ENCODE measurements around the gene PGAM5. TPM values are rescaled to one million over a fixed set of nuclear protein-coding genes. Genes with fewer than 3 reads are reported as not detected.

The PGAM5 gene
- total RNA-seq, 4 donors from 2014 or later: 23.8 to 29.6 (median 26.1) TPM

DNA sequence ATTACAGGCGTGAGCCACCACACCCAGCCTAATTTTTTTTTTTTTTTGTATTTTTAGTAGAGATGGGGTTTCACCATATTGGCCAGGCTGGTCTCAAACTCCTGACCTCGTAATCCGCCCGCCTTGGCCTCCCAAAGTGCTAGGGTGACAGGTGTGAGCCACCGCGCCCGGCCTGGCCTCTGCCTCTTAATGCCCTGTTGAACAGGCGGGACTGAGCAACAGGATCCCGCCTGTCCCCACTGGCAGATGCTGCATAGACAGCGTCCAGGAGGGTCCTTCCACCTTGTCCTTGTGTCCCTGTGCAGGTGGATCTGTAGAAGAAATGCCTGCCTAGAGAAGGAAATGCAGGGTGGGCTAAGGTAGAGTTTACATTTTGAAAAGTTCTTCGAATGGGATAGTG, 5.7 kb downstream of the PGAM5 start:
- no peak for ATAC-seq

GRCh38 chr12:132717011-132717410, 6.4 kb downstream of the PGAM5 start:
- Histone ChIP-seq H3K36me3 (peaks cover 0 to 75% of the 10 kb centered on the region in 2 donors), H3K27me3 (no peaks in the 10 kb centered on the region), H3K27ac (no peak overlapping the region), H3K4me3 (no peak overlapping the region), H3K9me3 (no peaks in the 10 kb centered on the region), H3K4me1 (peaks cover 0 to 16% (median 0%) of the 10 kb centered on the region in 3 donors)
- TF ChIP-seq POLR2AphosphoS5 (IDR thresholded peaks at IDR 0.05) (no peak), CTCF (IDR thresholded peaks at IDR 0.05) (no peak), EP300 (IDR thresholded peaks at IDR 0.05) (no peak), POLR2A (IDR thresholded peaks at IDR 0.05) (no peak)
- 100% methylated on average over 1 of the region's 17 CpGs; no CpG with 5 or more reads in 1 of the 2 donors for WGBS, 2 donors (ENCODE audit: low coverage in 1 of 2)
- no peak for ATAC-seq

More for the DNA sequence above, 5.7 kb downstream of the PGAM5 start:
- no peak for TF ChIP-seq CTCF (IDR thresholded peaks at IDR 0.05)
- TF ChIP-seq POLR2AphosphoS5 (IDR thresholded peaks at IDR 0.05): no peak
- TF ChIP-seq POLR2A (IDR thresholded peaks at IDR 0.05): no peak
- no peak for TF ChIP-seq EP300 (IDR thresholded peaks at IDR 0.05)
- Histone ChIP-seq H3K27me3 (no peaks in the 10 kb centered on the region), H3K36me3 (peaks cover 0 to 69% of the 10 kb centered on the region in 2 donors), H3K4me3 (no peak overlapping the region), H3K4me1 (peaks cover 0 to 23% (median 3%) of the 10 kb centered on the region in 3 donors), H3K27ac (no peak overlapping the region), H3K9me3 (no peaks in the 10 kb centered on the region)
- 100% methylated on average over 1 of the region's 11 CpGs for WGBS, 2 donors (ENCODE audit: low coverage in 1 of 2)

DNA sequence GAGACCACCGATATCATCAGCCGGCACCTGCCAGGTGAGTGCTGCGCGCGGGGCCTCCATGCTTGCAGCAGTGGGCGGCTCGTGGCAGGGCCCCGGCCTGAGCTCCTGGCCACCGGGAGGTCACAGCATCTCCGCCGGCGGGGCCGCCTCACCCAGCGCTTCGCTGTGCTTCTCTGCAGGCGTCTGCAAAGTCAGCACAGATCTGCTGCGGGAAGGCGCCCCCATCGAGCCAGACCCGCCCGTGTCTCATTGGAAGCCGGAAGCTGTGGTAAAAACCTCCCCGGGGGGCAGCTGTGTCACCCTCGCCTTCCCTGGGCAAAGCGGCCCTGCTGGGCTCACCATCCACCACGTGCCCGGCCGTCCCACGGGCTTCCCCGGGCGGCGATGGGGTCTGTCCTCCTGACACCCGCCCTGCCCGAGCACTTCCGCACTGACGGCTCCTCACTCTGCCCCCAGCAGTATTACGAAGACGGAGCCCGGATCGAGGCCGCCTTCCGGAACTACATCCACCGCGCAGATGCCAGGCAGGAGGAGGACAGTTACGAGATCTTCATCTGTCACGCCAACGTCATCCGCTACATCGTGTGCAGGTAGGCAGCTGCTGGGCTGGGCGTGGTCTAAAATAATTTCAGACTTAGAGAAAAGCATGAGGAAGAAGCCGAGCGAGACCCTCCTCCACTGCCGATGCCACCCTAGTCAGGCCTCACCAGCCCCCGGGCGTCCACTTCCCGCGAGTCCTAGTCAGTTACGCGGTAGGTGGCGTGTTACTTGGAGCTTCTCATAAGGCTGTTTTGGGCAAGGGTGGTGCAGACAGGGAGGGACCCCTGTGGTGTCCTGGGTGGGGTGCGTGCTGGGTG, 7.1 kb downstream of the PGAM5 start:
- ATAC-seq: no peak
- peaks cover 0 to 83% of the 10 kb centered on the region in 2 donors for H3K36me3 ChIP-seq
- WGBS, 2 donors (ENCODE audit: low coverage in 1 of 2): 98% methylated on average over 11 of the region's 61 CpGs; no CpG with 5 or more reads in 1 of the 2 donors

DNA sequence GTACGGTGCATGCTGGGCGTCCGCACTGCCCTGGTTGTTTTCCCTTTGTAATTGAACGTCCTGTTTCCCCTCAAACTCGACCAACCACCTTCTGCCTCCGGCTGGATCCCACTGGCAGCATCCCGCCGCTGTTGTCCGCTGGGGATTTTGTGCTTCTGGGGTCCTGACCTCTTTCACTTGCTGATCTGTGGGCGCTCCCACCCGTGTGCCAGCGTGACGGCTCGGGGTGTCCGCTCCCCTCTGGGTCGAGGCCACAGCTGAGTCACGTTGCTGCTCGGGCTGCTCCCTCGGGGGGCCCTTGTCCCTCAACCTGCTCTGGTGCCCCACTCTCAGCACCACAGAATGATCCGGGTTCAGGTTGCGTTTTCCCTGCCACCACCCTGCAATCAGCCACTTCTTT, 8.0 kb downstream of the PGAM5 start:
- WGBS, 2 donors (ENCODE audit: low coverage in 1 of 2): 72 to 83% methylated on average over 10 to 11 of the region's 21 CpGs
- H3K27me3 ChIP-seq: no peaks in the 10 kb centered on the region
- no peaks in the 10 kb centered on the region for H3K4me1 ChIP-seq
- TF ChIP-seq POLR2AphosphoS5 (IDR thresholded peaks at IDR 0.05) (no peak), EP300 (IDR thresholded peaks at IDR 0.05) (no peak), POLR2A (IDR thresholded peaks at IDR 0.05) (no peak), CTCF (IDR thresholded peaks at IDR 0.05) (no peak)
- no peak overlapping the region for H3K27ac ChIP-seq
- peaks cover 0 to 92% of the 10 kb centered on the region in 2 donors for H3K36me3 ChIP-seq
- ATAC-seq: no peak
- H3K4me3 ChIP-seq: no peak overlapping the region
- no peaks in the 10 kb centered on the region for H3K9me3 ChIP-seq

More for the DNA sequence above, 7.1 kb downstream of the PGAM5 start:
- H3K27me3 ChIP-seq: no peaks in the 10 kb centered on the region
- TF ChIP-seq CTCF (IDR thresholded peaks at IDR 0.05): no peak
- TF ChIP-seq POLR2AphosphoS5 (IDR thresholded peaks at IDR 0.05): no peak
- TF ChIP-seq POLR2A (IDR thresholded peaks at IDR 0.05): no peak
- no peak for TF ChIP-seq EP300 (IDR thresholded peaks at IDR 0.05)
- peaks cover 0 to 9% (median 0%) of the 10 kb centered on the region in 3 donors for H3K4me1 ChIP-seq
- H3K4me3 ChIP-seq: no peak overlapping the region
- no peaks in the 10 kb centered on the region for H3K9me3 ChIP-seq
- H3K27ac ChIP-seq: no peak overlapping the region

Measured in gastroesophageal sphincter (tissue), 4 donors.